ENCODE results near the gene RBM4B. TPM values are rescaled to one million over a fixed set of nuclear protein-coding genes. Genes with fewer than 3 reads are reported as not detected.

The RBM4B gene
- total and polyA plus RNA-seq, 2 experiments from 2014 or later, result 28.0 to 31.0 TPM

- H3K27me3 ChIP-seq (ENCODE audit: insufficient read depth), result no peaks in the 10 kb centered on the region
- no peaks in the 10 kb centered on the region for H3K79me2 ChIP-seq (replicated peaks; ENCODE audit: insufficient read depth)
- no peaks in the 10 kb centered on the region for H3K4me1 ChIP-seq (ENCODE audit: insufficient read depth)
- H2AFZ ChIP-seq, result no peak overlapping the region
- no peak for ATAC-seq
- Mint-ChIP-seq H3K4me3 (no peak overlapping the region), H3K36me3 (ENCODE audit: low read depth) (peaks cover 52% of the 10 kb centered on the region), H3K27me3 (ENCODE audit: insufficient read depth, low read depth, poor library complexity) (peaks cover 10% of the 10 kb centered on the region), H3K9me3 (no peaks in the 10 kb centered on the region), H3K4me1 (no peaks in the 10 kb centered on the region; the same call in 1 of the 3 replicates), H3K27ac (no peak overlapping the region)
- no peaks in the 10 kb centered on the region for H4K20me1 ChIP-seq (replicated peaks; ENCODE audit: insufficient read depth)
- TF ChIP-seq, protein P1, sequence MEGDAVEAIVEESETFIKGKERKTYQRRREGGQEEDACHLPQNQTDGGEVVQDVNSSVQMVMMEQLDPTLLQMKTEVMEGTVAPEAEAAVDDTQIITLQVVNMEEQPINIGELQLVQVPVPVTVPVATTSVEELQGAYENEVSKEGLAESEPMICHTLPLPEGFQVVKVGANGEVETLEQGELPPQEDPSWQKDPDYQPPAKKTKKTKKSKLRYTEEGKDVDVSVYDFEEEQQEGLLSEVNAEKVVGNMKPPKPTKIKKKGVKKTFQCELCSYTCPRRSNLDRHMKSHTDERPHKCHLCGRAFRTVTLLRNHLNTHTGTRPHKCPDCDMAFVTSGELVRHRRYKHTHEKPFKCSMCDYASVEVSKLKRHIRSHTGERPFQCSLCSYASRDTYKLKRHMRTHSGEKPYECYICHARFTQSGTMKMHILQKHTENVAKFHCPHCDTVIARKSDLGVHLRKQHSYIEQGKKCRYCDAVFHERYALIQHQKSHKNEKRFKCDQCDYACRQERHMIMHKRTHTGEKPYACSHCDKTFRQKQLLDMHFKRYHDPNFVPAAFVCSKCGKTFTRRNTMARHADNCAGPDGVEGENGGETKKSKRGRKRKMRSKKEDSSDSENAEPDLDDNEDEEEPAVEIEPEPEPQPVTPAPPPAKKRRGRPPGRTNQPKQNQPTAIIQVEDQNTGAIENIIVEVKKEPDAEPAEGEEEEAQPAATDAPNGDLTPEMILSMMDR (conservative IDR thresholded peaks at IDR 0.05; ENCODE audit: low read depth in 2 of 2), result no peak
- TF ChIP-seq REST (IDR thresholded peaks at IDR 0.05; ENCODE audit: unreplicated experiment) (no peak), CREB1 (CRISPR knock-in tag; IDR thresholded peaks at IDR 0.05; ENCODE audit: low read depth) (no peak), JUNB (IDR thresholded peaks at IDR 0.05; ENCODE audit: unreplicated experiment) (no peak), POLR2AphosphoS5 (IDR thresholded peaks at IDR 0.05; ENCODE audit: low read depth) (no peak), STAT1 (IDR thresholded peaks at IDR 0.05; ENCODE audit: unreplicated experiment) (no peak), EZH2 (IDR thresholded peaks at IDR 0.05; ENCODE audit: low read depth, unreplicated experiment) (no peak), ZNF114 (CRISPR knock-in tag; IDR thresholded peaks at IDR 0.05) (no peak), EZH2phosphoT487 (IDR thresholded peaks at IDR 0.05; ENCODE audit: unreplicated experiment) (no peak), NANOG (IDR thresholded peaks at IDR 0.05; ENCODE audit: borderline replicate concordance) (no peak), ZNF331 (CRISPR knock-in tag; IDR thresholded peaks at IDR 0.05; ENCODE audit: low read depth) (no peak)
- TF ChIP-seq, protein P2, sequence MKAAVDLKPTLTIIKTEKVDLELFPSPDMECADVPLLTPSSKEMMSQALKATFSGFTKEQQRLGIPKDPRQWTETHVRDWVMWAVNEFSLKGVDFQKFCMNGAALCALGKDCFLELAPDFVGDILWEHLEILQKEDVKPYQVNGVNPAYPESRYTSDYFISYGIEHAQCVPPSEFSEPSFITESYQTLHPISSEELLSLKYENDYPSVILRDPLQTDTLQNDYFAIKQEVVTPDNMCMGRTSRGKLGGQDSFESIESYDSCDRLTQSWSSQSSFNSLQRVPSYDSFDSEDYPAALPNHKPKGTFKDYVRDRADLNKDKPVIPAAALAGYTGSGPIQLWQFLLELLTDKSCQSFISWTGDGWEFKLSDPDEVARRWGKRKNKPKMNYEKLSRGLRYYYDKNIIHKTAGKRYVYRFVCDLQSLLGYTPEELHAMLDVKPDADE (IDR thresholded peaks at IDR 0.05), result no peak
- TF ChIP-seq, protein P3, sequence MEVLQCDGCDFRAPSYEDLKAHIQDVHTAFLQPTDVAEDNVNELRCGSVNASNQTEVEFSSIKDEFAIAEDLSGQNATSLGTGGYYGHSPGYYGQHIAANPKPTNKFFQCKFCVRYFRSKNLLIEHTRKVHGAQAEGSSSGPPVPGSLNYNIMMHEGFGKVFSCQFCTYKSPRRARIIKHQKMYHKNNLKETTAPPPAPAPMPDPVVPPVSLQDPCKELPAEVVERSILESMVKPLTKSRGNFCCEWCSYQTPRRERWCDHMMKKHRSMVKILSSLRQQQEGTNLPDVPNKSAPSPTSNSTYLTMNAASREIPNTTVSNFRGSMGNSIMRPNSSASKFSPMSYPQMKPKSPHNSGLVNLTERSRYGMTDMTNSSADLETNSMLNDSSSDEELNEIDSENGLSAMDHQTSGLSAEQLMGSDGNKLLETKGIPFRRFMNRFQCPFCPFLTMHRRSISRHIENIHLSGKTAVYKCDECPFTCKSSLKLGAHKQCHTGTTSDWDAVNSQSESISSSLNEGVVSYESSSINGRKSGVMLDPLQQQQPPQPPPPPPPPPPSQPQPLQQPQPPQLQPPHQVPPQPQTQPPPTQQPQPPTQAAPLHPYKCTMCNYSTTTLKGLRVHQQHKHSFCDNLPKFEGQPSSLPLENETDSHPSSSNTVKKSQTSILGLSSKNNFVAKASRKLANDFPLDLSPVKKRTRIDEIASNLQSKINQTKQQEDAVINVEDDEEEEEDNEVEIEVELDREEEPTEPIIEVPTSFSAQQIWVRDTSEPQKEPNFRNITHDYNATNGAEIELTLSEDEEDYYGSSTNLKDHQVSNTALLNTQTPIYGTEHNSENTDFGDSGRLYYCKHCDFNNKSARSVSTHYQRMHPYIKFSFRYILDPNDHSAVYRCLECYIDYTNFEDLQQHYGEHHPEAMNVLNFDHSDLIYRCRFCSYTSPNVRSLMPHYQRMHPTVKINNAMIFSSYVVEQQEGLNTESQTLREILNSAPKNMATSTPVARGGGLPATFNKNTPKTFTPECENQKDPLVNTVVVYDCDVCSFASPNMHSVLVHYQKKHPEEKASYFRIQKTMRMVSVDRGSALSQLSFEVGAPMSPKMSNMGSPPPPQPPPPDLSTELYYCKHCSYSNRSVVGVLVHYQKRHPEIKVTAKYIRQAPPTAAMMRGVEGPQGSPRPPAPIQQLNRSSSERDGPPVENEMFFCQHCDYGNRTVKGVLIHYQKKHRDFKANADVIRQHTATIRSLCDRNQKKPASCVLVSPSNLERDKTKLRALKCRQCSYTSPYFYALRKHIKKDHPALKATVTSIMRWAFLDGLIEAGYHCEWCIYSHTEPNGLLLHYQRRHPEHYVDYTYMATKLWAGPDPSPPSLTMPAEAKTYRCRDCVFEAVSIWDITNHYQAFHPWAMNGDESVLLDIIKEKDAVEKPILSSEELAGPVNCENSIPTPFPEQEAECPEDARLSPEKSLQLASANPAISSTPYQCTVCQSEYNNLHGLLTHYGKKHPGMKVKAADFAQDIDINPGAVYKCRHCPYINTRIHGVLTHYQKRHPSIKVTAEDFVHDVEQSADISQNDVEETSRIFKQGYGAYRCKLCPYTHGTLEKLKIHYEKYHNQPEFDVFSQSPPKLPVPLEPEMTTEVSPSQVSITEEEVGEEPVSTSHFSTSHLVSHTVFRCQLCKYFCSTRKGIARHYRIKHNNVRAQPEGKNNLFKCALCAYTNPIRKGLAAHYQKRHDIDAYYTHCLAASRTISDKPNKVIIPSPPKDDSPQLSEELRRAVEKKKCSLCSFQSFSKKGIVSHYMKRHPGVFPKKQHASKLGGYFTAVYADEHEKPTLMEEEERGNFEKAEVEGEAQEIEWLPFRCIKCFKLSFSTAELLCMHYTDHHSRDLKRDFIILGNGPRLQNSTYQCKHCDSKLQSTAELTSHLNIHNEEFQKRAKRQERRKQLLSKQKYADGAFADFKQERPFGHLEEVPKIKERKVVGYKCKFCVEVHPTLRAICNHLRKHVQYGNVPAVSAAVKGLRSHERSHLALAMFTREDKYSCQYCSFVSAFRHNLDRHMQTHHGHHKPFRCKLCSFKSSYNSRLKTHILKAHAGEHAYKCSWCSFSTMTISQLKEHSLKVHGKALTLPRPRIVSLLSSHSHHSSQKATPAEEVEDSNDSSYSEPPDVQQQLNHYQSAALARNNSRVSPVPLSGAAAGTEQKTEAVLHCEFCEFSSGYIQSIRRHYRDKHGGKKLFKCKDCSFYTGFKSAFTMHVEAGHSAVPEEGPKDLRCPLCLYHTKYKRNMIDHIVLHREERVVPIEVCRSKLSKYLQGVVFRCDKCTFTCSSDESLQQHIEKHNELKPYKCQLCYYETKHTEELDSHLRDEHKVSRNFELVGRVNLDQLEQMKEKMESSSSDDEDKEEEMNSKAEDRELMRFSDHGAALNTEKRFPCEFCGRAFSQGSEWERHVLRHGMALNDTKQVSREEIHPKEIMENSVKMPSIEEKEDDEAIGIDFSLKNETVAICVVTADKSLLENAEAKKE (CRISPR knock-in tag; IDR thresholded peaks at IDR 0.05), result no peak
- H3K9me2 ChIP-seq (ENCODE audit: insufficient read depth), result no peaks in the 10 kb centered on the region
- H3K27ac ChIP-seq (ENCODE audit: low read depth), result no peak overlapping the region
- no peaks in the 10 kb centered on the region for H3F3A ChIP-seq (replicated peaks; ENCODE audit: low read depth)
- no peak for DNase-seq (ENCODE audit: low spot score)
- H3K36me3 ChIP-seq (ENCODE audit: insufficient read depth), result no peaks in the 10 kb centered on the region
- no peak overlapping the region for H3K4me2 ChIP-seq
- no peak overlapping the region for H3K4me3 ChIP-seq
Measured at GRCh38 chr11:66694056-66694410, 16.3 kb upstream of the RBM4B start.
